AML-193 (cell line): Measurements from ENCODE around the gene OPN1MW2.
"Not testable (repeated sequence)": the region's sequence is repeated elsewhere in the genome, so short reads cannot be mapped to it uniquely, and the experiment has no call there.

Experiments
- DNase-seq, 2 experiments: peaks; one replicate each; lab custom pipeline; 2025; lab: John Stamatoyannopoulos, UW

The OPN1MW2 gene

DNA sequence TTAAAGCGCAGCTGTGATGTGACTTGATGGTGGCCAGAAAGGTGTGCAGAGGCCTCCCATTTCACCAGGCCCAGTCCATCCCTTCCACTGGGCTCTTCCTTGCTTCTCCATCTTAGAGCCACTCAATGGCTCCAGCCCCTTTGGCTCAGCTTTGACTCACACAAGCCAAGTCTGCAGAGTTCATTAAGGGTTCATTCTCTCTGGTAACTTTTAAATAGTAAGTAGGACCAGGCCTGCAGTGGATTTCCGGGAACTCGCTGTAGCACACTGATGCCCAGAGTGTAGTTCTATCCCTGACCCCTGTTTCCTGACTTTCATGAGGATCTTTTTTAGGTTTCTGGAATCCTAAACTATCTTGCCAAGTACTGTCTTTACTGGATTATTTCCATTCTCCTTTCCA lies 49.7 kb downstream of the OPN1MW2 start:
- DNase-seq: not testable (repeated sequence)
